Measurements from ENCODE around the gene STAT1. TPM values are rescaled to one million over a fixed set of nuclear protein-coding genes. Genes with fewer than 3 reads are reported as not detected.

Gene STAT1
- polyA plus RNA-seq, 1 donor from 2014 or later = 4.9 TPM

GRCh38 chr2:191020742-191021381, 6.9 kb upstream of the STAT1 start:
- no peaks in the 10 kb centered on the region for H3K36me3 ChIP-seq (ENCODE audit: insufficient read depth, low read length)
- H3K79me2 ChIP-seq (replicated peaks; ENCODE audit: insufficient read depth, low read length) = no peaks in the 10 kb centered on the region
- peak overlapping the region; percentile 64 for H3K4me2 ChIP-seq (ENCODE audit: low read length)
- peak overlapping the region; percentile 66 for H3K9ac ChIP-seq (ENCODE audit: low read length)
- H3K9me2 ChIP-seq (ENCODE audit: insufficient read depth, low read length) = no peaks in the 10 kb centered on the region
- H4K20me1 ChIP-seq (ENCODE audit: insufficient read depth) = no peaks in the 10 kb centered on the region
- TF ChIP-seq, protein P1, sequence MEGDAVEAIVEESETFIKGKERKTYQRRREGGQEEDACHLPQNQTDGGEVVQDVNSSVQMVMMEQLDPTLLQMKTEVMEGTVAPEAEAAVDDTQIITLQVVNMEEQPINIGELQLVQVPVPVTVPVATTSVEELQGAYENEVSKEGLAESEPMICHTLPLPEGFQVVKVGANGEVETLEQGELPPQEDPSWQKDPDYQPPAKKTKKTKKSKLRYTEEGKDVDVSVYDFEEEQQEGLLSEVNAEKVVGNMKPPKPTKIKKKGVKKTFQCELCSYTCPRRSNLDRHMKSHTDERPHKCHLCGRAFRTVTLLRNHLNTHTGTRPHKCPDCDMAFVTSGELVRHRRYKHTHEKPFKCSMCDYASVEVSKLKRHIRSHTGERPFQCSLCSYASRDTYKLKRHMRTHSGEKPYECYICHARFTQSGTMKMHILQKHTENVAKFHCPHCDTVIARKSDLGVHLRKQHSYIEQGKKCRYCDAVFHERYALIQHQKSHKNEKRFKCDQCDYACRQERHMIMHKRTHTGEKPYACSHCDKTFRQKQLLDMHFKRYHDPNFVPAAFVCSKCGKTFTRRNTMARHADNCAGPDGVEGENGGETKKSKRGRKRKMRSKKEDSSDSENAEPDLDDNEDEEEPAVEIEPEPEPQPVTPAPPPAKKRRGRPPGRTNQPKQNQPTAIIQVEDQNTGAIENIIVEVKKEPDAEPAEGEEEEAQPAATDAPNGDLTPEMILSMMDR (IDR thresholded peaks at IDR 0.05; ENCODE audit: poor library complexity, severe bottlenecking) = peak; percentile 24
- TF ChIP-seq POLR2AphosphoS5 (IDR thresholded peaks at IDR 0.05) (no peak), MXI1 (conservative IDR thresholded peaks at IDR 0.05; ENCODE audit: poor library complexity, severe bottlenecking) (no peak)
- no peak overlapping the region for H3K27ac ChIP-seq (ENCODE audit: low read length)
- H3K27me3 ChIP-seq (ENCODE audit: insufficient read depth, low read depth, low read length) = peaks cover 7% of the 10 kb centered on the region
- H3K4me3 ChIP-seq (ENCODE audit: low read length) = peak overlapping the region; percentile 87
- H2AFZ ChIP-seq (ENCODE audit: low read depth, low read length) = peak overlapping the region; percentile 75
- H3K9me3 ChIP-seq (ENCODE audit: low read length) = no peaks in the 10 kb centered on the region
- H3F3A ChIP-seq (ENCODE audit: insufficient read depth, low read length, poor library complexity, severe bottlenecking) = no peaks in the 10 kb centered on the region

DNA sequence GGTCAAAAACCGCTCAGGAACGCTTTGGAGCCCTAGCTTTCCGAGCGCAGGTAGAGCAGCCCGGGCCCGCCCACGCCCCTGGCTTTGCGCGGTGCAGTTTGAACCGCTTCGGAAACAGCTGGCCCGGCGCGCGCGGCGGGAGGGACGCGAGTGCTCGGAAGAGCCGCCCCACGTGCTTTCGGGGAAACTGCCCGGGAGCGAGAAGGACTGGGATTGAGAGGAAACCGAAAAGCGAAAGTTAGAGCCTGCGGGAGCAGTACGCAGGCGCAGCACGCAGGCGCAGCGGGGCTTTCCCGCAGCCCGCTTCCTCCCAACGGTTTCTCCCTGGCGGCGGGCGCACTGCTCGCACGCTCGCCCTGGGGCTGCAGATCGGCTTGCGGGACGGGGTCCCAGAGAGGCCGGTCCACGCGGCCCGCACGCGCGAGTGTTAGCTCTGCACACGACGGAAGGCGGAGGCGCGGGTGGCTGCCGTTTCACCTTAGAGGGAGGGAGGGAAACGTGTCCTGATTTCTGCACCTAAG, 6.3 kb upstream of the STAT1 start:
- H3K9me2 ChIP-seq (ENCODE audit: insufficient read depth, low read length) = no peaks in the 10 kb centered on the region
- no peaks in the 10 kb centered on the region for H3K36me3 ChIP-seq (ENCODE audit: insufficient read depth, low read length)
- H3K4me2 ChIP-seq (ENCODE audit: low read length) = peak overlapping the region; percentile 71
- H3K79me2 ChIP-seq (replicated peaks; ENCODE audit: insufficient read depth, low read length) = no peaks in the 10 kb centered on the region
- H2AFZ ChIP-seq (ENCODE audit: low read depth, low read length) = peak overlapping the region; percentile 75
- peaks cover 7% of the 10 kb centered on the region for H3K27me3 ChIP-seq (ENCODE audit: insufficient read depth, low read depth, low read length)
- peak overlapping the region; percentile 66 for H3K9ac ChIP-seq (ENCODE audit: low read length)
- no peaks in the 10 kb centered on the region for H3F3A ChIP-seq (ENCODE audit: insufficient read depth, low read length, poor library complexity, severe bottlenecking)
- H3K9me3 ChIP-seq (ENCODE audit: low read length) = no peaks in the 10 kb centered on the region
- no peak overlapping the region for H3K27ac ChIP-seq (ENCODE audit: low read length)
- no peaks in the 10 kb centered on the region for H4K20me1 ChIP-seq (ENCODE audit: insufficient read depth)
- TF ChIP-seq MXI1 (conservative IDR thresholded peaks at IDR 0.05; ENCODE audit: poor library complexity, severe bottlenecking) = peak; percentile 98
- TF ChIP-seq TAF1 (IDR thresholded peaks at IDR 0.05; ENCODE audit: low read depth) = no peak
- TF ChIP-seq, protein P1 (IDR thresholded peaks at IDR 0.05; ENCODE audit: poor library complexity, severe bottlenecking) = peak; percentile 52
- TF ChIP-seq, protein P2, sequence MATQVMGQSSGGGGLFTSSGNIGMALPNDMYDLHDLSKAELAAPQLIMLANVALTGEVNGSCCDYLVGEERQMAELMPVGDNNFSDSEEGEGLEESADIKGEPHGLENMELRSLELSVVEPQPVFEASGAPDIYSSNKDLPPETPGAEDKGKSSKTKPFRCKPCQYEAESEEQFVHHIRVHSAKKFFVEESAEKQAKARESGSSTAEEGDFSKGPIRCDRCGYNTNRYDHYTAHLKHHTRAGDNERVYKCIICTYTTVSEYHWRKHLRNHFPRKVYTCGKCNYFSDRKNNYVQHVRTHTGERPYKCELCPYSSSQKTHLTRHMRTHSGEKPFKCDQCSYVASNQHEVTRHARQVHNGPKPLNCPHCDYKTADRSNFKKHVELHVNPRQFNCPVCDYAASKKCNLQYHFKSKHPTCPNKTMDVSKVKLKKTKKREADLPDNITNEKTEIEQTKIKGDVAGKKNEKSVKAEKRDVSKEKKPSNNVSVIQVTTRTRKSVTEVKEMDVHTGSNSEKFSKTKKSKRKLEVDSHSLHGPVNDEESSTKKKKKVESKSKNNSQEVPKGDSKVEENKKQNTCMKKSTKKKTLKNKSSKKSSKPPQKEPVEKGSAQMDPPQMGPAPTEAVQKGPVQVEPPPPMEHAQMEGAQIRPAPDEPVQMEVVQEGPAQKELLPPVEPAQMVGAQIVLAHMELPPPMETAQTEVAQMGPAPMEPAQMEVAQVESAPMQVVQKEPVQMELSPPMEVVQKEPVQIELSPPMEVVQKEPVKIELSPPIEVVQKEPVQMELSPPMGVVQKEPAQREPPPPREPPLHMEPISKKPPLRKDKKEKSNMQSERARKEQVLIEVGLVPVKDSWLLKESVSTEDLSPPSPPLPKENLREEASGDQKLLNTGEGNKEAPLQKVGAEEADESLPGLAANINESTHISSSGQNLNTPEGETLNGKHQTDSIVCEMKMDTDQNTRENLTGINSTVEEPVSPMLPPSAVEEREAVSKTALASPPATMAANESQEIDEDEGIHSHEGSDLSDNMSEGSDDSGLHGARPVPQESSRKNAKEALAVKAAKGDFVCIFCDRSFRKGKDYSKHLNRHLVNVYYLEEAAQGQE (IDR thresholded peaks at IDR 0.05; ENCODE audit: borderline replicate concordance) = peak; percentile 76
- TF ChIP-seq EZH2 (IDR thresholded peaks at IDR 0.05; ENCODE audit: borderline replicate concordance, insufficient read depth, low read length, poor library complexity, severe bottlenecking) = no peak
- peak; percentile 81 for TF ChIP-seq POLR2AphosphoS5 (IDR thresholded peaks at IDR 0.05)
- peak; percentile 98 for TF ChIP-seq EP300 (conservative IDR thresholded peaks at IDR 0.05; ENCODE audit: poor library complexity, severe bottlenecking)
- peak; percentile 54 for TF ChIP-seq SMC3 (conservative IDR thresholded peaks at IDR 0.05; ENCODE audit: poor library complexity)
- peak; percentile 45 for TF ChIP-seq RAD21 (conservative IDR thresholded peaks at IDR 0.05)
- peak overlapping the region; percentile 87 for H3K4me3 ChIP-seq (ENCODE audit: low read length)

Measured in neural cell (in vitro differentiated cells).